GM18519 (cell line): ENCODE data around the gene MVB12B.

ENCODE experiments used
- ATAC-seq: cut with Tn5 transposase; IDR thresholded peaks from one replicate; pipeline ENCODE4 v1.9.1; 2021; ENCODE audit warnings: mild to moderate bottlenecking, moderate library complexity; ENCODE audit not compliant: unreplicated experiment, low FRiP score

The MVB12B gene

GRCh38 chr9:126513159-126514036, 186.8 kb downstream of the MVB12B start:
- no peak for ATAC-seq

GRCh38 chr9:126514037-126514821, 187.6 kb downstream of the MVB12B start:
- ATAC-seq: no peak

GRCh38 chr9:126515001-126515872, 188.6 kb downstream of the MVB12B start:
- no peak for ATAC-seq

GRCh38 chr9:126515873-126516505, 189.4 kb downstream of the MVB12B start:
- no peak for ATAC-seq

GRCh38 chr9:126516561-126516935, 189.9 kb downstream of the MVB12B start:
- ATAC-seq: no peak

- no peak for ATAC-seq
Observed at GRCh38 chr9:126516936-126517832, 190.6 kb downstream of the MVB12B start.

DNA sequence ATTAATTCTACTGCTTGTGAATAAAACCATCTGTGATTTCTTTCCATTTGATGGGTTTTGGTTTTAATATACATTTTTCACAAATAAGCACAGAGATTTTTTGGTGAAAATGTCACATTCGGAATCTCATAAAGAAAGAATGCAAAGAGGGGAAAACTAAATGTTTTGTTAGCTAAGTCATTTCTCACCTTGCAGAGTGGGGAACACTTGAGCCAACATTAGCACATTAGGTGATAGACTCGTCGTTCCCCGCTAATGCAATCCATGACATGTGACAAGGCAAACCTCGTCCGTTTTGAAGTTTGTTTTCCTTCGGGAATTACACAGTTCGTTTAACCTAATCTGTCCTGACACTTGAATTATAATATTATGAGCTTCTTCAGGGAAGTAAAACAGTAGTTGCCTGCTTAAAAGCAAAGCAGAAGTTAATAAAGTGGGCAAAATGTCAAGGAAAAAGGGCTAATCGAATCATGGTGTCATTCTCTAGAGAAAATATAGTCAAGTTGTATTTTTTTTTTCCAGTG, 191.3 kb downstream of the MVB12B start:
- no peak for ATAC-seq

DNA sequence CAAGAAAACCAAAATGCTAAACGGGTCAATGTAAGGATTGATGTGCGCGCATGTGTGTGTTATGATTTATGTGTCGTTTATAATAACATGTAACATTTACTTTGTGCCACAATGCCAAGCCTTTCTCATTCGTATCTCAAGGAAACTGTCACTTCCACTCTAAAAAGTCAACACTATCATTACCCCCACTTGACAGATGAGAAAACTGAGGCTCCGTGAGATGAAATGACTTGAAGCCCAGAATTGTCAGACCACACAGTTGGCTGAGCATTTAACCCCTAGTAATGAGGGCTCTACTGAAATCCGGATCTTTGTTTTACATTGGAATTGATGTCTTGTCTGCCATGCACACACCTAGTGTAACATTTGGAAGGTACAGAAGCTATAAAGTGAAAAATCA, 192.1 kb downstream of the MVB12B start:
- no peak for ATAC-seq

- no peak for ATAC-seq
Observed at GRCh38 chr9:126519660-126520420, 193.2 kb downstream of the MVB12B start.

DNA sequence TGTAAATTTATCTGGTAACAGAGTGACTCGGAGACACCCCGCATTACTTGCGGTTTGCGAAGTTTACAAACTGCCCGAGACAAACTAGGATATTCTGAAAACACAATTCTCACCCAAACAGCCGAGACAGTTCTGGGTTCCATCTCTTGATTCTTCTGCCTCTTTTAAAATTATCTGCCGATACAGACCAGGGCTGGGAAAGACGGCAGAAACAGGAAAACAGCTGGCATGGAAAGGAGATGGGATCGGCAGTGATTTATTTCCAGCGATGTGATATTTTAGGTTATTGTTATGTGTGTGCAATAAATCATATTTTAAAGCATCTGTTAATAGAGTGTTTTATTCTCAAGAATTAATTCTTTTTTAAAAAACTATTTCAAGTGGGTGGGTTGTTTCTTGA, 193.8 kb downstream of the MVB12B start:
- no peak for ATAC-seq

DNA sequence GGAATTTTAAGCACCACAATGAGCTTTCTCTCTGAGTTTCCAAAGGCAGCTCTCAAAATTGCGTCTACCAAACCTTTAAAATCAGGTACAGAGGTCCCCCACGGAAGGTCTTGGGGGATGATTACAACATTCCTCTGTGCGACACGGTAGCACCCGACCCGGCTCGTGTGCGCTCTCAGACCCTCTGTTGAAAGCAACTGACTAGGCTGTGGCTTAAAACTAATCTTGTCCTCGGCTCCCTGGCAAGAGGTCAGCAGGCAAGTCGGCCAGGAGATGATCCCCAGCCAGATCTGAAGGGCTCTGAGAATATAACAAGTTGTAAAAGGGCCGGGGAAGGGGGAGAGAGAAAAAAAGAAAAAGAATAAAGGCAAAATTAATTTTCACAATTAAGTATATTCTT, 194.5 kb downstream of the MVB12B start:
- ATAC-seq: no peak

- ATAC-seq: no peak
Observed at GRCh38 chr9:126521551-126521950, 194.9 kb downstream of the MVB12B start.

- ATAC-seq: no peak
Observed at GRCh38 chr9:126521976-126522590, 195.5 kb downstream of the MVB12B start.

- no peak for ATAC-seq
Observed at GRCh38 chr9:126522612-126523356, 196.2 kb downstream of the MVB12B start.

DNA sequence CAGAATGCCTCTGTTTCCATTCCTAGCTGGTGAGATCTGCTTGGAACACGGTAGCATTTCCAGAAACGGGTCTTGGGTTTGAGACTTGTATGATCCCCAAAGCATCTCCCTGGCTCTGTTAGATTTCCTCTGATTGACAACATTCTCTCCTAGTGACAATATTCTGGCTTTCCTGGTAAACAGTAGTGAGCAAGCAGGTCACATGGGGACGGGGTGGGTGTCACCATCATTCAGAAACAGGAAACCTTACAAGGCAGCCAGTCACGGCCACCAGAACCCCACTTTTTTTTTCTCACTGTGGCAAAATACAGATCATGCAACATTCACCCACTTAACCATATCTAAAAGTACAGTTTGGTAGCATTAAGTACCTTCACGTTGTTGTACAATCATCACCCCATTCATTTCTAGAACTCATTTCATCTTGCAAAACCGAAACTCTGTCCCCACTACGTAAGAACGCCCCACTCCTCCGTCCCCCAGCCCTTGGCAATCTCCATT, 197.0 kb downstream of the MVB12B start:
- ATAC-seq: no peak

GRCh38 chr9:126524353-126525077, 197.9 kb downstream of the MVB12B start:
- no peak for ATAC-seq
